GM12873 (cell line): ENCODE measurements around the gene LRRC38.

ENCODE experiments used
- CTCF ChIP-seq: IDR thresholded peaks from 2 replicates; pipeline ENCODE4 v1.5.1; 2012; ENCODE audit warnings: low read depth, mild to moderate bottlenecking, moderate library complexity, low read length, control low read depth; ENCODE audit not compliant: insufficient read depth; ENCODE audit errors: missing control alignments

LRRC38 gene

GRCh38 chr1:13465515-13465914 is 48.3 kb downstream of the LRRC38 start:
- TF ChIP-seq CTCF: no peak

GRCh38 chr1:13462682-13463081 is 51.1 kb downstream of the LRRC38 start:
- TF ChIP-seq CTCF: no peak

- TF ChIP-seq CTCF: no peak
Observed at GRCh38 chr1:13461977-13462376, 51.8 kb downstream of the LRRC38 start.

- no peak for TF ChIP-seq CTCF
Observed at GRCh38 chr1:13456904-13457532, 56.8 kb downstream of the LRRC38 start.

- no peak for TF ChIP-seq CTCF
Observed at GRCh38 chr1:13451399-13451965, 62.3 kb downstream of the LRRC38 start.

GRCh38 chr1:13450204-13450603 is 63.6 kb downstream of the LRRC38 start:
- no peak for TF ChIP-seq CTCF

- no peak for TF ChIP-seq CTCF
Observed at GRCh38 chr1:13443335-13443979, 70.3 kb downstream of the LRRC38 start.
